H1 (cell line): ENCODE data around the gene HAPLN3.

Source experiments
- CHD1 ChIP-seq: IDR thresholded peaks from 2 replicates; pipeline ENCODE4 v1.6.1; 2012; ENCODE audit warnings: low read depth, low read length, improper control_type of control experiment
- CTCF ChIP-seq, 3 experiments: IDR thresholded peaks; 1 replicate in 2 of 3; 2 replicates in 1 of 3; pipeline versions ENCODE4 v1.5.1 to v1.6.1; 2011; ENCODE audit warnings: low read length in 3 of 3, mild to moderate bottlenecking in 3 of 3, inconsistent platforms in 2 of 3, low read depth in 1 of 3, moderate library complexity in 1 of 3; ENCODE audit not compliant: insufficient read depth in 1 of 3; ENCODE audit errors: control extremely low read depth in 1 of 3
- FOSL1 ChIP-seq: IDR thresholded peaks from 2 replicates; pipeline ENCODE4 v1.6.1; 2011; ENCODE audit warnings: mild to moderate bottlenecking, low read depth, low read length, moderate library complexity; ENCODE audit not compliant: insufficient read depth
- JUN ChIP-seq: IDR thresholded peaks from 2 replicates; pipeline ENCODE4 v1.6.1; 2011; ENCODE audit warnings: low read depth, mild to moderate bottlenecking, improper control_type of control experiment, low read length
- KDM1A ChIP-seq: fragments of 200-600, 300-600 bp; sonication (generic); IDR thresholded peaks from 2 replicates; pipeline ENCODE4 v1.7.1; 2016; ENCODE audit warnings: mild to moderate bottlenecking, low read length, borderline replicate concordance
- MAX ChIP-seq: IDR thresholded peaks from 2 replicates; pipeline ENCODE4 v1.6.1; 2012; ENCODE audit warnings: inconsistent platforms
- NRF1 ChIP-seq: IDR thresholded peaks from 2 replicates; pipeline ENCODE4 v1.6.1; 2011; ENCODE audit warnings: mild to moderate bottlenecking, low read depth, low read length, improper control_type of control experiment
- POLR2A ChIP-seq, 2 experiments: IDR thresholded peaks; 1 replicate in 1 of 2; 2 replicates in 1 of 2; pipeline ENCODE4 v1.6.1; 2011; ENCODE audit warnings: low read depth in 2 of 2, low read length in 2 of 2, mild to moderate bottlenecking in 2 of 2; ENCODE audit errors: control extremely low read depth in 1 of 2
- SIRT6 ChIP-seq: IDR thresholded peaks from one replicate; pipeline ENCODE4 v1.7.1; 2012; ENCODE audit warnings: low read length, inconsistent platforms
- SRF ChIP-seq: IDR thresholded peaks from 2 replicates; pipeline ENCODE4 v1.6.1; 2011; ENCODE audit warnings: mild to moderate bottlenecking, low read depth, low read length, moderate library complexity
- ZNF274 ChIP-seq: IDR thresholded peaks from 2 replicates; pipeline ENCODE4 v1.7.0; 2012; ENCODE audit warnings: low read length, borderline replicate concordance; ENCODE audit errors: extremely low read depth
- TF ChIP-seq, protein P1 (sequence below): IDR thresholded peaks from 2 replicates; pipeline ENCODE4 v1.6.1; 2011; ENCODE audit warnings: low read length, improper control_type of control experiment

GRCh38 chr15:88880944-88881740 lies 14.2 kb downstream of the HAPLN3 start:
- TF ChIP-seq, protein P1, sequence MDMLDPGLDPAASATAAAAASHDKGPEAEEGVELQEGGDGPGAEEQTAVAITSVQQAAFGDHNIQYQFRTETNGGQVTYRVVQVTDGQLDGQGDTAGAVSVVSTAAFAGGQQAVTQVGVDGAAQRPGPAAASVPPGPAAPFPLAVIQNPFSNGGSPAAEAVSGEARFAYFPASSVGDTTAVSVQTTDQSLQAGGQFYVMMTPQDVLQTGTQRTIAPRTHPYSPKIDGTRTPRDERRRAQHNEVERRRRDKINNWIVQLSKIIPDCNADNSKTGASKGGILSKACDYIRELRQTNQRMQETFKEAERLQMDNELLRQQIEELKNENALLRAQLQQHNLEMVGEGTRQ = no peak
- TF ChIP-seq KDM1A = peak; percentile 86
- TF ChIP-seq CTCF (IDR thresholded peaks at IDR 0.05; ENCODE audit: control extremely low read depth in 1 of 3, insufficient read depth in 1 of 3, low read depth in 1 of 3, low read length in 3 of 3) = no peak
- TF ChIP-seq SIRT6 = no peak
- TF ChIP-seq NRF1 = no peak
- no peak for TF ChIP-seq MAX
- TF ChIP-seq POLR2A (IDR thresholded peaks at IDR 0.05; ENCODE audit: control extremely low read depth in 1 of 2, low read depth in 2 of 2, low read length in 2 of 2) = no peak
- no peak for TF ChIP-seq CHD1
- TF ChIP-seq SRF = no peak
- TF ChIP-seq JUN = no peak
- TF ChIP-seq ZNF274 = no peak
- TF ChIP-seq FOSL1 = no peak
